ENCODE data around the gene TMEM163. TPM values are rescaled to one million over a fixed set of nuclear protein-coding genes. Genes with fewer than 3 reads are reported as not detected.

The TMEM163 gene
- total and polyA plus RNA-seq, 3 experiments from 2014 or later = 0.45 TPM; not detected in 2

DNA sequence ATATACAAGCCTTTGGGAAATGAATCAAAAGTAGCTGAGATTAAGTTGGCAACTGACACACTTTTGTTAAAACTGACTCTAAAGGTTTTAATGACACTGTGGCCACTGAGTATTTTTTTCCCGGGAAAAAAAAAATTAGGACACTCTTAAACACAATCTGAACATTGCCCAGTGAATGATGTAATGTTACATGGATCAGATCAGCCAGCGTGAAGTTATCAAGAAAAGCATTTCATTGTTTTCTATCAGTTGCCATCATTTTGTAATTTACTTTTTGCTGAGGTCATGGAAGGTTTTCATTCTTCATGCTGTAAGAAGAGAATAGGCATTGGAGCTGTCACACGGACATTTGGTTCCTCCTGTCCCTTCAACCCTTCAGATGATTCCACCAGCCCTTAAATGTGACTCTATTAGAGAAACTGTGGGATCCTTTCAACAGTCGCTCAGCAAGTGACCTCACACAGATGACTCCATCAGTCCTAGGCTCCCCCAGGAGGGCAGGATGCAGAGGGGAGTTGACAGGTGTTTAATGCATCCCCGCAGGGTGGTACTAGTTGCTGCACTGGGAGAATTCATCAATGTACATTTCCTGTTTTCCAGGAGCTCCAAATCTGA, 300.7 kb downstream of the TMEM163 start:
- Histone ChIP-seq H3K9me3 (ENCODE audit: low read length) (no peaks in the 10 kb centered on the region), H3K27ac (ENCODE audit: low read depth, low read length) (no peak overlapping the region), H3K4me1 (ENCODE audit: insufficient read depth, low read length) (no peaks in the 10 kb centered on the region), H3K27me3 (ENCODE audit: insufficient read depth, low read length, poor library complexity, severe bottlenecking) (no peaks in the 10 kb centered on the region), H3K36me3 (ENCODE audit: insufficient read depth, low read length) (peaks cover 8% of the 10 kb centered on the region), H3K4me3 (ENCODE audit: low read length) (no peak overlapping the region)
- ChIA-PET POLR2A (no interaction called here), CTCF (interaction anchor here (1.0 to 1.1 kb wide), 3 partner anchors 9 to 300 kb away, joined by 3 to 4 read pairs (median 3); no protein-coding TSS in a partner anchor)
- H3K27ac Mint-ChIP-seq = peak overlapping the region in 2 of 8 donors; percentile 17 to 74
- H3K9me3 Mint-ChIP-seq = no peaks in the 10 kb centered on the region
- H3K4me1 Mint-ChIP-seq = peaks cover 0 to 1% (median 0%) of the 10 kb centered on the region in 3 donors
- peaks cover 0 to 75% (median 21%) of the 10 kb centered on the region in 3 donors for H3K36me3 Mint-ChIP-seq
- H3K27me3 Mint-ChIP-seq = no peaks in the 10 kb centered on the region
- no peak for DNase-seq
- no peak overlapping the region for H3K4me3 Mint-ChIP-seq

DNA sequence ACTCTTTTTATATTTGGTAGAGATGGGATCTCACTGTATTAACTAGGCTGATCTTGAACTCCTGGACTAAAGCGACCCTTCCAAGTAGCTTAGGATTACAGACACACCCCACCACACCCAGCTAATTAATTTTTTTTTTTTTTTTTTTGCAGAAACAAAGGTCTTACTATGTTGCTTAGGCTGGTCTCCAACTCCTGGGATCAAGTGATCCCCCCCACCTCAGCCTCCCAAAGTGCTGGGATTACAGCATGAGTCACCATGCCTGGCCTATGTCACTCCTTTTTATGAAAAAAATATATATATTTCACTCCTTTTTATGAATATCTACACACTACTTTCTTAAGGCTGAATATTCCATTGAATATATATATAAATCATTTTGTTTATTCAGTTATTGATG, 302.2 kb downstream of the TMEM163 start:
- CTCF ChIA-PET = interaction anchor here (1.1 kb wide), 1 partner anchor 10 kb away, joined by 3 read pairs; no protein-coding TSS in a partner anchor
- H3K9me3 ChIP-seq (ENCODE audit: low read length) = no peaks in the 10 kb centered on the region
- no peak overlapping the region for H3K27ac Mint-ChIP-seq

DNA sequence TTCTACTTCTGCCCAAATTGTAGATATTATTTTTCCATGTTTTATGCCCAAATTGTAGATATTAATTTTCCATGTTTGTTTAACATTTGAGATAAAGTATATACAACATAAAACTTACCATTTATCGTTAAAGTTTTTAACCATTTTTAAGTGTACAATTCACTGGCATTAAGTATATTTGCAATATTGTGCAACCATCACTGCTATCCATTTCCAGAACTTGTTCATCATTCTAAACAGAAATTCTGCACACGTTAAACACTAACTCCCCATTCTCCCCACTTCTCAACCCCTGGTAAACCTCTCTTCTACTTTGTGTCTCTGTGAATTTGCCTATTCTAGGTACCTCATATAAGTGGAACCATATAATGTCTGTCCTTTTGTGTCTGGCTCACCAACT, 302.8 kb downstream of the TMEM163 start:
- Histone ChIP-seq H3K9me3 (ENCODE audit: low read length) (no peaks in the 10 kb centered on the region), H3K36me3 (ENCODE audit: insufficient read depth, low read length) (no peaks in the 10 kb centered on the region), H3K27ac (ENCODE audit: low read depth, low read length) (no peak overlapping the region), H3K27me3 (ENCODE audit: insufficient read depth, low read length, poor library complexity, severe bottlenecking) (no peaks in the 10 kb centered on the region), H3K4me1 (ENCODE audit: insufficient read depth, low read length) (peaks cover 11% of the 10 kb centered on the region), H3K4me3 (ENCODE audit: low read length) (no peak overlapping the region)
- Mint-ChIP-seq H3K4me1 (peaks cover 14% of the 10 kb centered on the region in 3 donors), H3K27me3 (no peaks in the 10 kb centered on the region), H3K27ac (no peak overlapping the region), H3K4me3 (no peak overlapping the region), H3K36me3 (peaks cover 0 to 67% (median 17%) of the 10 kb centered on the region in 3 donors), H3K9me3 (no peaks in the 10 kb centered on the region)
- POLR2A ChIA-PET = no interaction called here
- DNase-seq = no peak
- CTCF ChIA-PET = no interaction called here

More for the DNA sequence above, 302.2 kb downstream of the TMEM163 start:
- H3K27me3 Mint-ChIP-seq = no peaks in the 10 kb centered on the region
- no peaks in the 10 kb centered on the region for H3K9me3 Mint-ChIP-seq
- no peaks in the 10 kb centered on the region for H3K36me3 ChIP-seq (ENCODE audit: insufficient read depth, low read length)
- DNase-seq = no peak
- no peak overlapping the region for H3K27ac ChIP-seq (ENCODE audit: low read depth, low read length)
- POLR2A ChIA-PET = no interaction called here
- peaks cover 0 to 70% (median 17%) of the 10 kb centered on the region in 3 donors for H3K36me3 Mint-ChIP-seq
- peaks cover 7 to 8% (median 8%) of the 10 kb centered on the region in 3 donors for H3K4me1 Mint-ChIP-seq
- no peak overlapping the region for H3K4me3 ChIP-seq (ENCODE audit: low read length)
- no peak overlapping the region for H3K4me3 Mint-ChIP-seq
- peaks cover 4% of the 10 kb centered on the region for H3K4me1 ChIP-seq (ENCODE audit: insufficient read depth, low read length)
- H3K27me3 ChIP-seq (ENCODE audit: insufficient read depth, low read length, poor library complexity, severe bottlenecking) = no peaks in the 10 kb centered on the region

DNA sequence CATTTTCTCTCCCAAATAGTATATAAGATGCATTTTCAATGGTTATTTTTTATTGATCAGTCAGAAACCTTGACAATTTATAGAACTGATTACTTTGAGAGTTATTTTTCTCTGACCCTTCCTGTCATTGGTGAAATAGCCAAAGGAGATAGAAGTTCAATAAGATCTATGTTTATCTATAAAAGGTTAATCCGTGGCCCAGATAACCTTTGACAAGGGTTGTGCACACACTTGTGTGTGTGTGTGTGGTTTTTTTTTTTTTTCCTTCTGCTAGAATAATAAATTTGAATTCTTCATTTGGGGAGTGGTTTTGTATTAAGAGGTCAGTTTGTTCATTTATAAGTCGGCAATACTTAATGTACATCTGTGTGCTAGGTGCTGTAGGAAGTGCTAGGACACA, 304.9 kb downstream of the TMEM163 start:
- no peak overlapping the region for H3K4me3 ChIP-seq (ENCODE audit: low read length)
- no peaks in the 10 kb centered on the region for H3K9me3 Mint-ChIP-seq
- DNase-seq = no peak
- no peak overlapping the region for H3K27ac ChIP-seq (ENCODE audit: low read depth, low read length)
- no peak overlapping the region for H3K27ac Mint-ChIP-seq
- CTCF ChIA-PET = interaction anchor here (3.0 kb wide), 1 partner anchor 169 kb away, joined by 22 read pairs; no protein-coding TSS in a partner anchor
- H3K36me3 Mint-ChIP-seq = peaks cover 0 to 54% (median 17%) of the 10 kb centered on the region in 3 donors
- no peaks in the 10 kb centered on the region for H3K9me3 ChIP-seq (ENCODE audit: low read length)
- POLR2A ChIA-PET = no interaction called here
- no peaks in the 10 kb centered on the region for H3K27me3 ChIP-seq (ENCODE audit: insufficient read depth, low read length, poor library complexity, severe bottlenecking)
- no peaks in the 10 kb centered on the region for H3K27me3 Mint-ChIP-seq
- H3K4me3 Mint-ChIP-seq = no peak overlapping the region
- peaks cover 34 to 35% (median 35%) of the 10 kb centered on the region in 3 donors for H3K4me1 Mint-ChIP-seq
- H3K4me1 ChIP-seq (ENCODE audit: insufficient read depth, low read length) = peaks cover 25% of the 10 kb centered on the region
- H3K36me3 ChIP-seq (ENCODE audit: insufficient read depth, low read length) = no peaks in the 10 kb centered on the region

DNA sequence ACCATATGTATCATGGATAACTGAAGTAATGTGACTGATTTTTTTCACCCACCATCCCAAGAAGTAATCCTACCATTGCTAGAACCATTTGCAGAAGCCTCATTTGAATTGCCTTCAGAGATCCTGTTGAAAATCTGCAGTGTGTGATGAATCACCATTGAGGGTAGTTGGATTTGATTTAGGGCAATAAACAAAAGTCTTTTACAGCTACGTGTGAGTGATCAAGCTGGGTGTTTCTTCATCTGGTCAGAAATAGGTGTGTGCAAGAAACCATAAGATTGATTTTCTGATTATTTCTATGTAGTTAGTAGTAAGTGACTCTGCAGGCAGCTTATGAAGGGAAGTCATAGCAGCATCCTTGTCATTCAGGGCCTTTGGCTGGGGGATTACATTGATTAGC, 305.4 kb downstream of the TMEM163 start:
- POLR2A ChIA-PET = interaction anchor here (2.5 kb wide), 1 partner anchor 294 kb away, joined by 17 read pairs; no protein-coding TSS in a partner anchor
- Mint-ChIP-seq H3K9me3 (no peaks in the 10 kb centered on the region), H3K36me3 (peaks cover 0 to 51% (median 16%) of the 10 kb centered on the region in 3 donors), H3K27me3 (no peaks in the 10 kb centered on the region), H3K4me3 (no peak overlapping the region), H3K4me1 (peaks cover 37 to 40% (median 40%) of the 10 kb centered on the region in 3 donors), H3K27ac (no peak overlapping the region)
- Histone ChIP-seq H3K36me3 (ENCODE audit: insufficient read depth, low read length) (no peaks in the 10 kb centered on the region), H3K27ac (ENCODE audit: low read depth, low read length) (no peak overlapping the region), H3K4me1 (ENCODE audit: insufficient read depth, low read length) (peaks cover 25% of the 10 kb centered on the region), H3K4me3 (ENCODE audit: low read length) (no peak overlapping the region), H3K9me3 (ENCODE audit: low read length) (no peaks in the 10 kb centered on the region), H3K27me3 (ENCODE audit: insufficient read depth, low read length, poor library complexity, severe bottlenecking) (no peaks in the 10 kb centered on the region)
- CTCF ChIA-PET = interaction anchor here (2.0 to 5.4 kb wide), 4 partner anchors 169 to 527 kb away, joined by 6 to 101 read pairs (median 28); no protein-coding TSS in a partner anchor
- no peak for DNase-seq

DNA sequence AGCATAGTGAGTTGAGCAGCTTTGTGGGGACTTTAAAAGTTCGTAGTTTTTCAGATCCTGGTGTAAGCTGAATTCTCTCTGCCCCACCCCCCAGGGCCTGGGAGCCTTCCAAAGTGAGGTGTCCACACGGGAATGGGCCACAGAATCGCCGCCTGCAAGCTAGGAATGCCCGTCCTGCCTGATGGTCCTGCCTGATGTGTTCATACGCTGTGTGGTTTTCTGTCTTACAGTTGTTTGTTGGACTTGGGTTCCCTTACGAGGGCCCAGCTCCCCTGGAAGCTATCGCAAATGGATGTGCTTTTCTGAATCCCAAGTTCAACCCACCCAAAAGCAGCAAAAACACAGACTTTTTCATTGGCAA, 306.2 kb downstream of the TMEM163 start:
- H3K4me1 Mint-ChIP-seq = peaks cover 44 to 48% (median 48%) of the 10 kb centered on the region in 3 donors

DNA sequence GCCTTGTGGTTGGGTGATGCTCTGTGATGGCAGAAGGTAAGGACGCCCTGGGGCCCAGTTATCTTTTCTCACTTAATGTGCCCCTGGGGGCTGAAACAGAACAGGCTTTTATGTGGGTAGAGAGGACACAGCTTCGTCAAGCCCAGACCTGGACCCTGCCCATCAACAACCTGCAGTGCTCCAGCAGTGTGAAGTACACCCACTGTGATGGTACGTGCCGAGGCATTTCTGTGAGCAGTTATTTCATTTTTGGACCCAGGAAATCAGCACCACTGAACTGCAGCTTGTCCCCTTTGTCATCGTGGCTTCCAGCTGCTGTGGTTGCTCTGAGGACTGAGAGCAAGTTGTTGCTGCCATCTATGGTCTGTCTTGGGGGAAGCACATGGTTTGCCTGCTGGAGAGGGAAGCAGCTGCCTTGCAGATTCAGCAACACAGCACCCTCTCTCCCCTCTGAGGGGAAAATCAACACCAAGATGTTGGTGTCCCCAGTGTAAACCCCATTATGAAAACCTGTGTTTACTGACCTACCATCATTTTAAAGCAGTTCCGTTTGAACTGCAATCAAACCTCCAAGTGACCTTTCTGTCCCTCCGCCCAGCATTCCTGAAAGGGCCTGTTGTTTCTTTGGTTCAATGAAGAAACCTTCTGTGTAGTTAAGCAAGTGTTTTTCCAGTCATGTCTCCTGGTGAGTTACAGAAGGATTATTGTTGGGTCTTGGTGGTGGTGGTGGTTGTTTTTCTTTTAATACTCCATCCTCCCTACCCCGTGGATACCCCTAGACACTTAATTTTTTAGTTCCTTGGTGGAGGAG, 306.8 kb downstream of the TMEM163 start:
- H3K4me3 ChIP-seq (ENCODE audit: low read length) = no peak overlapping the region
- H3K27me3 ChIP-seq (ENCODE audit: insufficient read depth, low read length, poor library complexity, severe bottlenecking) = no peaks in the 10 kb centered on the region
- H3K27me3 Mint-ChIP-seq = no peaks in the 10 kb centered on the region
- H3K27ac Mint-ChIP-seq = peak overlapping the region in 3 of 8 donors; percentile 25 to 66 (median 62)
- ChIA-PET CTCF (interaction anchor here (0.7 to 5.4 kb wide), 42 partner anchors 8 to 568 kb away, joined by 3 to 101 read pairs (median 4); no protein-coding TSS in a partner anchor), POLR2A (interaction anchor here (2.5 kb wide), 1 partner anchor 292 kb away, joined by 17 read pairs; no protein-coding TSS in a partner anchor)
- H3K4me3 Mint-ChIP-seq = peak overlapping the region in 3 of 7 donors; percentile 9 to 51 (median 22)
- H3K4me1 Mint-ChIP-seq = peaks cover 48 to 54% (median 54%) of the 10 kb centered on the region in 3 donors
- no peaks in the 10 kb centered on the region for H3K9me3 ChIP-seq (ENCODE audit: low read length)
- H3K36me3 ChIP-seq (ENCODE audit: insufficient read depth, low read length) = no peaks in the 10 kb centered on the region
- no peaks in the 10 kb centered on the region for H3K9me3 Mint-ChIP-seq
- H3K4me1 ChIP-seq (ENCODE audit: insufficient read depth, low read length) = peaks cover 25% of the 10 kb centered on the region
- DNase-seq = peak; percentile 26 to 80 (median 56)
- H3K36me3 Mint-ChIP-seq = peaks cover 0 to 41% (median 11%) of the 10 kb centered on the region in 3 donors
- H3K27ac ChIP-seq (ENCODE audit: low read depth, low read length) = no peak overlapping the region

More for the DNA sequence above, 306.2 kb downstream of the TMEM163 start:
- H3K27me3 Mint-ChIP-seq = no peaks in the 10 kb centered on the region
- Histone ChIP-seq H3K27ac (ENCODE audit: low read depth, low read length) (no peak overlapping the region), H3K36me3 (ENCODE audit: insufficient read depth, low read length) (no peaks in the 10 kb centered on the region), H3K27me3 (ENCODE audit: insufficient read depth, low read length, poor library complexity, severe bottlenecking) (no peaks in the 10 kb centered on the region), H3K9me3 (ENCODE audit: low read length) (no peaks in the 10 kb centered on the region), H3K4me1 (ENCODE audit: insufficient read depth, low read length) (peaks cover 25% of the 10 kb centered on the region), H3K4me3 (ENCODE audit: low read length) (no peak overlapping the region)
- POLR2A ChIA-PET = interaction anchor here (2.5 kb wide), 1 partner anchor 293 kb away, joined by 17 read pairs; no protein-coding TSS in a partner anchor
- peak overlapping the region in 1 of 8 donors; percentile 84 for H3K27ac Mint-ChIP-seq
- no peak overlapping the region for H3K4me3 Mint-ChIP-seq
- H3K36me3 Mint-ChIP-seq = peaks cover 0 to 43% (median 14%) of the 10 kb centered on the region in 3 donors
- no peaks in the 10 kb centered on the region for H3K9me3 Mint-ChIP-seq
- CTCF ChIA-PET = interaction anchor here (1.0 to 5.4 kb wide), 27 partner anchors 8 to 527 kb away, joined by 3 to 101 read pairs (median 4); no protein-coding TSS in a partner anchor
- DNase-seq = no peak
